Endothelial cell of umbilical vein (primary cell): ENCODE measurements around the gene NACA. TPM values are rescaled to one million over a fixed set of nuclear protein-coding genes. Genes with fewer than 3 reads are reported as not detected.

Experiments used
- BruUV-seq: library from RNA; stranded (reverse); fragments of 400-500 nt; replicated peaks from 2 replicates; lab custom pipeline; 2021; lab: Mats Ljungman, UMichigan
- CTCF ChIA-PET: fragments of 300-600, 350-600 bp; sonication (Branson Sonifier 250); formaldehyde crosslinking; loops from one replicate; lab custom pipeline; 2021; ENCODE audit warnings: antibody characterized with exemption, inconsistent platforms; lab: Charles Lee
- POLR2A ChIA-PET: fragments of 300-600, 350-600 bp; sonication (Branson Sonifier 250); formaldehyde crosslinking; loops from one replicate; lab custom pipeline; 2021; ENCODE audit warnings: antibody characterized with exemption, inconsistent platforms; lab: Charles Lee
- DNase-seq: peaks from one replicate; pipeline ENCODE4 v3.0.0-alpha.2; 2011; ENCODE audit warnings: low read depth, low spot score
- FAIRE-seq: peaks from 2 replicates; lab custom pipeline; 2011; peaks lifted over from hg19 to GRCh38; lab: Jason Lieb, UNC
- H2AFZ ChIP-seq: 2 replicates; pipeline ENCODE4 v1.6.0; 2012; ENCODE audit warnings: low read depth, low read length, control low read depth, inconsistent platforms
- H3K27ac ChIP-seq: 2 replicates; pipeline ENCODE4 v1.5.1; 2011; ENCODE audit warnings: low read depth, mild to moderate bottlenecking, control low read depth, low read length, moderate library complexity; ENCODE audit not compliant: insufficient read depth
- H3K27me3 ChIP-seq, 2 experiments: 2 replicates each; pipeline versions ENCODE4 v1.6.0 to v1.6.1; 2011; ENCODE audit warnings: low read length in 2 of 2, mixed read lengths in 1 of 2; ENCODE audit not compliant: control insufficient read depth in 2 of 2, insufficient read depth in 2 of 2
- H3K36me3 ChIP-seq, 2 experiments: 2 replicates in 1 of 2; 3 replicates in 1 of 2; pipeline ENCODE4 v1.5.1; 2011; ENCODE audit warnings: low read length in 2 of 2, mild to moderate bottlenecking in 1 of 2, moderate library complexity in 1 of 2; ENCODE audit not compliant: control insufficient read depth in 2 of 2, insufficient read depth in 2 of 2; ENCODE audit errors: extremely low read depth in 1 of 2
- H3K4me1 ChIP-seq: 3 replicates; pipeline ENCODE4 v1.5.1; 2011; ENCODE audit warnings: mild to moderate bottlenecking, low read length; ENCODE audit not compliant: control insufficient read depth, insufficient read depth; ENCODE audit errors: extremely low read depth
- H3K4me2 ChIP-seq: 2 replicates; pipeline ENCODE4 v1.6.1; 2011; ENCODE audit warnings: low read length, control low read depth, mixed read lengths; ENCODE audit not compliant: insufficient read depth
- H3K4me3 ChIP-seq, 3 experiments: fragments of 200-600 bp in 1 of 3; sonication (generic), shearing (Covaris generic) in 1 of 3; replicated peaks in 1 of 3; 2 replicates each; pipeline ENCODE4 v1.5.1; 2011 to 2016; ENCODE audit warnings: control low read depth in 3 of 3, low read length in 3 of 3, mild to moderate bottlenecking in 2 of 3, inconsistent platforms in 1 of 3, low read depth in 1 of 3, moderate library complexity in 1 of 3; ENCODE audit not compliant: insufficient read depth in 1 of 3
- H3K79me2 ChIP-seq: 2 replicates; pipeline ENCODE4 v1.6.0; 2012; ENCODE audit warnings: low read length, inconsistent platforms; ENCODE audit not compliant: control insufficient read depth, insufficient read depth
- H3K9ac ChIP-seq: replicated peaks from 2 replicates; pipeline ENCODE3; 2011; ENCODE audit warnings: low read length, control low read depth; ENCODE audit not compliant: insufficient read depth; ENCODE audit errors: extremely low read depth
- H3K9me1 ChIP-seq: replicated peaks from 3 replicates; pipeline ENCODE4 v1.6.0; 2011; ENCODE audit warnings: mild to moderate bottlenecking, low read length; ENCODE audit not compliant: control insufficient read depth, insufficient read depth; ENCODE audit errors: extremely low read depth
- H3K9me3 ChIP-seq: replicated peaks from 2 replicates; pipeline ENCODE4 v1.5.1; 2012; ENCODE audit warnings: low read length, inconsistent platforms; ENCODE audit not compliant: control insufficient read depth, insufficient read depth
- H4K20me1 ChIP-seq: replicated peaks from 2 replicates; pipeline ENCODE3; 2011; ENCODE audit warnings: mild to moderate bottlenecking, low read length; ENCODE audit not compliant: control insufficient read depth, insufficient read depth; ENCODE audit errors: extremely low read depth
- CTCF ChIP-seq, 2 donors: IDR thresholded peaks; 1 replicate in 1 of 2; 2 replicates in 1 of 2; pipeline ENCODE4 v1.5.1; 2011; ENCODE audit warnings: low read length in 2 of 2, mild to moderate bottlenecking in 2 of 2, moderate library complexity in 2 of 2, control low read depth in 1 of 2, inconsistent platforms in 1 of 2, low read depth in 1 of 2; ENCODE audit not compliant: insufficient read depth in 1 of 2; ENCODE audit errors: extremely low read depth in 1 of 2
- EZH2 ChIP-seq: IDR thresholded peaks from 2 replicates; pipeline ENCODE4 v1.6.1; 2012; ENCODE audit warnings: borderline replicate concordance, low read depth, mild to moderate bottlenecking, moderate library complexity, low read length, inconsistent platforms; ENCODE audit not compliant: severe bottlenecking
- FOS ChIP-seq: IDR thresholded peaks from 2 replicates; pipeline ENCODE4 v1.6.1; 2011; ENCODE audit warnings: mild to moderate bottlenecking, low read length, moderate library complexity, borderline replicate concordance; ENCODE audit not compliant: insufficient read depth
- GATA2 ChIP-seq: IDR thresholded peaks from 2 replicates; pipeline ENCODE4 v1.7.0; 2011; ENCODE audit warnings: low read depth, mild to moderate bottlenecking, moderate library complexity, mixed read lengths, low read length; ENCODE audit not compliant: insufficient read length, insufficient read depth
- JUN ChIP-seq: IDR thresholded peaks from 2 replicates; pipeline ENCODE4 v1.6.1; 2011; ENCODE audit warnings: borderline replicate concordance, low read depth; ENCODE audit not compliant: insufficient read length, insufficient read depth
- MAX ChIP-seq: IDR thresholded peaks from 2 replicates; pipeline ENCODE4 v1.6.1; 2011; ENCODE audit not compliant: insufficient read depth, insufficient read length
- MYC ChIP-seq: IDR thresholded peaks from one replicate; pipeline ENCODE4 v1.6.1; 2011; ENCODE audit warnings: mild to moderate bottlenecking, low read depth, low read length
- POLR2A ChIP-seq: IDR thresholded peaks from 2 replicates; pipeline ENCODE4 v1.6.1; 2012; ENCODE audit warnings: low read depth, mild to moderate bottlenecking, control low read depth, low read length
- POLR2AphosphoS5 ChIP-seq: IDR thresholded peaks from 2 replicates; pipeline ENCODE4 v1.6.1; 2012; ENCODE audit warnings: low read depth, mild to moderate bottlenecking, control low read depth, low read length, moderate library complexity; ENCODE audit not compliant: insufficient read depth
- dilution Hi-C: fragments of 300-500 bp; cut with MboI; formaldehyde crosslinking; loops from one replicate; pipeline ENCODE4 v1.15.0; 2019; ENCODE audit warnings: low sequenced_read_pairs; ENCODE audit not compliant: extremely low pct_ligation_motif_present
- intact Hi-C: fragments of 100-400 bp; cut with micrococcal nuclease; formaldehyde crosslinking; loops from one replicate; pipeline ENCODE4 v1.10.0; 2022
- polyA plus RNA-seq, 4 experiments: library from polyadenylated mRNA; depleted of rRNA in 3 of 4; stranded (reverse) in 3 of 4; unstranded in 1 of 4; fragments of >200 nt; gene quantifications; 2 replicates each; pipeline versions ENCODE4 v1.2.1 to v1.2.3, GENCODE V29; 2011 to 2012; ENCODE audit warnings: missing spikeins in 1 of 4
- total RNA-seq: library from RNA; stranded (reverse); gene quantifications from 2 replicates; pipeline ENCODE4 v1.2.3, GENCODE V29; 2021

The NACA gene
- total and polyA plus RNA-seq, 2 donors (not counting 3 experiments of a cell fraction or from before 2014, with no cell fraction given), result 260 to 892 TPM

- peaks cover 3 to 4% of the 10 kb centered on the region in 2 experiments for H3K36me3 ChIP-seq
- DNase-seq (no peak), FAIRE-seq (no peak)
- BruUV-seq, result no TSS peak
- H3K4me3 ChIP-seq, result no peak overlapping the region
- H3K4me1 ChIP-seq, result peaks cover 1% of the 10 kb centered on the region
- no peak for TF ChIP-seq POLR2A
- no peak for TF ChIP-seq GATA2
- no peak for TF ChIP-seq JUN
- no peak for TF ChIP-seq MYC
- no peak for TF ChIP-seq CTCF (IDR thresholded peaks at IDR 0.05; ENCODE audit: extremely low read depth in 1 of 2, insufficient read depth in 1 of 2, low read depth in 1 of 2, low read length in 2 of 2)
- TF ChIP-seq MAX, result no peak
- no peak for TF ChIP-seq POLR2AphosphoS5
- TF ChIP-seq FOS, result no peak
- TF ChIP-seq EZH2, result no peak
- ChIA-PET CTCF (no interaction called here), POLR2A (no interaction called here)
- H2AFZ ChIP-seq, result no peak overlapping the region
- dilution Hi-C loops (no loop called here), intact Hi-C loops (no loop called here)
- H4K20me1 ChIP-seq, result peaks cover 6% of the 10 kb centered on the region
- H3K79me2 ChIP-seq, result peaks cover 99% of the 10 kb centered on the region
- no peaks in the 10 kb centered on the region for H3K9me1 ChIP-seq
- H3K4me2 ChIP-seq, result no peak overlapping the region
- no peak overlapping the region for H3K27ac ChIP-seq
- no peak overlapping the region for H3K9ac ChIP-seq
- H3K27me3 ChIP-seq, result no peaks in the 10 kb centered on the region
- H3K9me3 ChIP-seq, result no peaks in the 10 kb centered on the region
Observed at GRCh38 chr12:56678852-56679251, 46.2 kb downstream of the NACA start.
